Fibroblast of villous mesenchyme (primary cell): ENCODE results near the gene CD6. TPM values are rescaled to one million over a fixed set of nuclear protein-coding genes. Genes with fewer than 3 reads are reported as not detected.

Source experiments
- DNase-seq: peaks from one replicate; pipeline ENCODE4 v3.0.0-alpha.2; 2010; ENCODE audit warnings: low read depth
- H3K4me3 ChIP-seq: 2 replicates; pipeline ENCODE4 v1.5.1; 2011; ENCODE audit warnings: low read depth, mild to moderate bottlenecking, low read length
- total RNA-seq: library from RNA; depleted of rRNA; stranded (reverse); fragments of >200 nt; gene quantifications from 2 replicates; pipeline ENCODE4 v1.2.3, GENCODE V29; 2012
- TF ChIP-seq, protein P1 (sequence below): IDR thresholded peaks from 2 replicates; pipeline ENCODE4 v1.5.1; 2012; ENCODE audit warnings: low read depth, mild to moderate bottlenecking, low read length; ENCODE audit not compliant: insufficient read depth

The CD6 gene
- total RNA-seq, 1 donor: not detected

DNA sequence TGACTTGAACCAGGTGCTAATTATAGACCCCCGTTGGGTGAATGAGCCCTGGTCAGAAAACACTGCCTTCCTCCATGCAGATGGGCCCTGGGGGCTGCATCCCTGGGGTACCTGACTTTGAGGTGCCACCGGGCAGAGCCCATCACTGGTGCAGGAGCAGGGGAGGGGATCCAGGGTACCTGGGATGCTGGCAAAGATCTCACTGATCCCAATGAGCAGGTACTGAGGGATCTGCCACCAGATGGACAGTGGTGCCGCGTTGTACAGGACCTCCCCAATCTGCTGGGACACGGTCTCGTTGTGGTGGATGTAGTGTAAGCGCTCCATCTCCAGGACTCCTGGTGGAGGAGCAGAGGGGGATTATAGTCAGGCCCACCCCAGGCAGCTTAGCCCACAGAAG is 32.2 kb upstream of the CD6 start:
- DNase-seq: no peak
- TF ChIP-seq, protein P1, sequence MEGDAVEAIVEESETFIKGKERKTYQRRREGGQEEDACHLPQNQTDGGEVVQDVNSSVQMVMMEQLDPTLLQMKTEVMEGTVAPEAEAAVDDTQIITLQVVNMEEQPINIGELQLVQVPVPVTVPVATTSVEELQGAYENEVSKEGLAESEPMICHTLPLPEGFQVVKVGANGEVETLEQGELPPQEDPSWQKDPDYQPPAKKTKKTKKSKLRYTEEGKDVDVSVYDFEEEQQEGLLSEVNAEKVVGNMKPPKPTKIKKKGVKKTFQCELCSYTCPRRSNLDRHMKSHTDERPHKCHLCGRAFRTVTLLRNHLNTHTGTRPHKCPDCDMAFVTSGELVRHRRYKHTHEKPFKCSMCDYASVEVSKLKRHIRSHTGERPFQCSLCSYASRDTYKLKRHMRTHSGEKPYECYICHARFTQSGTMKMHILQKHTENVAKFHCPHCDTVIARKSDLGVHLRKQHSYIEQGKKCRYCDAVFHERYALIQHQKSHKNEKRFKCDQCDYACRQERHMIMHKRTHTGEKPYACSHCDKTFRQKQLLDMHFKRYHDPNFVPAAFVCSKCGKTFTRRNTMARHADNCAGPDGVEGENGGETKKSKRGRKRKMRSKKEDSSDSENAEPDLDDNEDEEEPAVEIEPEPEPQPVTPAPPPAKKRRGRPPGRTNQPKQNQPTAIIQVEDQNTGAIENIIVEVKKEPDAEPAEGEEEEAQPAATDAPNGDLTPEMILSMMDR: no peak
- no peak overlapping the region for H3K4me3 ChIP-seq

DNA sequence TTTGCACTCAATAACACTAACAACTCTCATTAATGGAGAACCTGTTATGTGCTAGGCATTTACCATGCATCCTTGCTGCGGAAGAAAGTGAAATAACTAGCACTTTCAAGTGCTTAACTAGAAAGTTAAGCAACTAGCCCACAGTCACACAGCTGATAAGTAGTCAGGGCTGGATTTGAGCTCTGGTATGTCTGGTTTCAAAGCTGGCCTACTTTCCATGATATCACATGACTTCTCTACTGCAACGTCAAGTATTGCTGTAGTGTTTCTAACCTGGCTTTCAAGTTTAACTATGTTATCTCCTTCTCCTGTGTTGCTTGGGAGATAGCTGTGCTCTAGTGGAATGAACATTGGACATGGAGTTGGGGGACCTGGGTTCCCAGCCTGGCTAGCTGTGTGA is 31.6 kb upstream of the CD6 start:
- peak; percentile 57 for DNase-seq
- no peak overlapping the region for H3K4me3 ChIP-seq
- TF ChIP-seq, protein P1: no peak

DNA sequence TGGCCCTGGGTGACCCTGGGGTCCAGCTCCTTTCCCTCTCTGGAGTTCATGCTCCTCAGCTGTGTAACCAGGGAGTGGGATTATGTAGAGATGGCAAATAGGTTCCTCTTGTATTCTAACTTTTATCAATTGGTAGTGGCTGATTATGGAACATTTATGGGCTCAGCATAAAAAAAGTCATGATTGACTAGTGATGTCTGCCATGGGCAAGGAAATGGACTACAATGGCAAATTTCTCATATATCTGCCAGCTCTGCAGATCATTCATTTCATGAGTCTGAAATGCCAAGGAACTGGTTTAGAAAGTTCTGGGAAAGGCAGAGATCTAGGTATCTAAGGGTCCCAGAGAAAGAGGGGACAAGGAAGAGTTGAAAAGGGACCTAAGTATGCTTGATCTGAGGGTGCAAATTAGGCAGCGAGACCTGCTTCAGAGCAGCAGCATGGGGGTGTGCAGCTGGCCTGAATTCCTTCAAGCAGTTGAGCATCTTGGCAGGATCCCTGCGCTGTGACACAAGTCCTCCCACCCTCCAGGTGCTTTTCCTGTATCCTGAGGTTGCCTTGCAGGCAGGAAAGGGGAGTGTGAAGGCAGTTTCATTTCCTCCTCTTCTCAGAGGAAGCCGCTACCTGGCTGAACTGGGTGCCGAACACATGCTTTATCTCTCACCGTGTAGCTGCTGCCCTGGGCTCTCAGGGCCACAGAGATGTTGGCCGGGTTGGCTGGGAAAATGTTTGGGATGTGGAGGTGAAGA is 29.9 kb upstream of the CD6 start:
- H3K4me3 ChIP-seq: no peak overlapping the region
- DNase-seq: no peak
- TF ChIP-seq, protein P1: no peak

DNA sequence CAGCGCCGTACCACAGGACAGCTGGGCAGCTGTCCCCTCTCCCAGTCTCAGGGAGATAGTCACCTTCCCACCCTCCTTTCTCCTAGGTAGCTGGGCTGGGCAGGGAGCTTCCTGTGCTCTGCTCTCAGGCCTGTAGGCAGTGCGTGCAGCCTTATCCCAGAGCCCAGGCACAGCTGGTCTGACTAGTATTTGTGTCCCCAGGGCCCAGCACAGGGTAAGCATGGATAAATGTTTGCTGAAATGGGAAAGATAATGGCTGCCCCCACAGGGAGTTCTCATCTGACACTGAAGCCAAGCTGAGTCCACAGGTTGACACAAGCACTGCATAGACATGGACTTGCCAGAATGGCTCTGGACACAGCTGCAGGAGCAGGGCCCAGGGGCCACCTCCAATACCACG is 29.3 kb upstream of the CD6 start:
- no peak overlapping the region for H3K4me3 ChIP-seq
- DNase-seq: no peak
- TF ChIP-seq, protein P1: no peak

DNA sequence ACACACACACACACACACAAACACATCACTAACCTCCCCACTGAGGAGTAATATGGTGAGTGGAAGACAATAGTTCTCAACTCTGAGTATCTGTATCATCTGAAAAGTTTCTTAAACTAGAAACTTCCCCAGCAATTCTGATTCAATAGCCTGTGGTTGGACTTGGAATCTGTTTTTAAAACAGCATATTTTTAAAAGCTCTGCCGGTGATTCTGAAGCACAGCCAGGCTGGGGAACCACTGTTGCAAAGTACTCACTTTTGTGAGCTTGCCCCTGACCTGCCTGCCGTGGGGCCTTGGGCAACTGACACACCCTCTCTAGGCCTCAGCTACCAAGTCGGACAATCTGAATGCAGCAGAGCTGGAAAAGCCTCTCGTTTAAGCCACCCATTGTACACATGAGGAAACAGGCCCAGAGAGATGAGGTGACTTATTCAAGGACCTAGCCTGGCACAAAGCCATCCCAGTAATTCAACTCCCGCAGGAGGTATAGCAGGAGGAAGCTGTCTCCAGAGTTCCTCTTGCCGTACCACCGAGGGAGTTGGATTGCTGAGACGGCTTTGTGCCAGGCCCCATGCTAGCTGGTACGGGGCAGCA is 28.4 kb upstream of the CD6 start:
- H3K4me3 ChIP-seq: no peak overlapping the region
- TF ChIP-seq, protein P1: no peak
- no peak for DNase-seq

DNA sequence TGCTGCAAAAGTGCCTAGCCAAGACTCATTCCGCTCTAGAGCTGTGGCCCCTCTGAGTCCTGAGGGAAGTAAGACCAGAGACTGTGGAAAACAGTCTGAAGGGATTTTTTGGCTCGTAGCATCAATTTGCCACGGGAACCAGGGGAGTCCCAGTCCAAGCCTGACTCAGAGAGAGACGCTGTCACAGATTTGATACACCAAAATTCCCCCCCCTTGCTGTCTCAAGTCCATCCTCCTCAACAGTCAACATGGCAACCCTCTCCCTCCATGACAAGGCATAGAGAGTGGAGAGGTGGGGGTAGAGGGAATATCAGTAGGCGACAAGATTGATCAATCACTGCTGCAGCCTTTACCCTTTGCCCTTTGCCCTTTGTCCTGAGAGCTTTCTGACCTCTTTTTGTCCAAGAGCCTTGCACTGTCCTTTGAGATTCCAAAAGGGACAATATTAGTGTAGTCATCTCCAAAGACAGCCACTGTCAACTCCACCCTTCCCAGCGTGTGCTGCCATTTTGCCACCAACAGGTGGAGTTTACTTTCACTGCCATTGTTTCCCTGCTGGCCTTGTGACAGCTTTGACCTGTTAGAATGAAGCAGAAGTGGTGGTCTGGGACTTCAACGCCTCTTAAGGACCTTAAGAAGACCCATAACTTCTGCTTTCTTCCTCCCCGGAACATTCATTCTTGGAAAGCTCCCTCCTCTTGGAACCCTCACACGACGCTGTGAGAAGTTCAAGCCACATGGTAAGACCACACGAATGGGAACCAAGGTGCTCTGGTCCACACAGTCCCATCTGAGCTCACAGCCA is 26.8 kb upstream of the CD6 start:
- TF ChIP-seq, protein P1: peak; percentile 19
- no peak for DNase-seq
- H3K4me3 ChIP-seq: no peak overlapping the region
